ELF-1 (cell line): ENCODE results near the gene RBP2.

Experiments used
- DNase-seq: peaks from one replicate; pipeline ENCODE4 v3.0.0-alpha.2; 2016; ENCODE audit warnings: low read depth, low spot score

Gene RBP2

DNA sequence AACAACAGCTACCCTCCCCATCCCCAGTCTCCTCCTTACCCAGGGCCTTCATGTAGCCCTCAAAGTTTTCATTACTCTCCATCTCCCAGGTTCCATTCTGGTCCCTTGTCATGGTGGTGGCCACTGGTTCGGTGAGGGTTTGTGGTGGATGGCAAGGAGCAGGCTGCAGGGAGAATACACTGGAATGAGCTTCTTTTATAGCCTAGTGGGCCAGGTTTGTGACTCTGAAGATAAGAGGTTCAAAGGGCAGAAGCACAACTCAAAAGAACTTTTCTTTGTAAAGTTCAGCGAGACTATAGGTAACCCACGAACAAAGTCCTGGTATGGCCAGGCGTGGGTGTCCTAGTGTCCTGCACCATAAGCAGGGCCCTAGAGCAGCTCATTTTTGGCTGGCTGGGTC lies at the start of gene RBP2:
Gene RBP2, minus strand, starts transcription at position 169 of the 400 bp plus-strand sequence. Its CDS starts 57 bp downstream, at position 112.
- DNase-seq, result no peak

DNA sequence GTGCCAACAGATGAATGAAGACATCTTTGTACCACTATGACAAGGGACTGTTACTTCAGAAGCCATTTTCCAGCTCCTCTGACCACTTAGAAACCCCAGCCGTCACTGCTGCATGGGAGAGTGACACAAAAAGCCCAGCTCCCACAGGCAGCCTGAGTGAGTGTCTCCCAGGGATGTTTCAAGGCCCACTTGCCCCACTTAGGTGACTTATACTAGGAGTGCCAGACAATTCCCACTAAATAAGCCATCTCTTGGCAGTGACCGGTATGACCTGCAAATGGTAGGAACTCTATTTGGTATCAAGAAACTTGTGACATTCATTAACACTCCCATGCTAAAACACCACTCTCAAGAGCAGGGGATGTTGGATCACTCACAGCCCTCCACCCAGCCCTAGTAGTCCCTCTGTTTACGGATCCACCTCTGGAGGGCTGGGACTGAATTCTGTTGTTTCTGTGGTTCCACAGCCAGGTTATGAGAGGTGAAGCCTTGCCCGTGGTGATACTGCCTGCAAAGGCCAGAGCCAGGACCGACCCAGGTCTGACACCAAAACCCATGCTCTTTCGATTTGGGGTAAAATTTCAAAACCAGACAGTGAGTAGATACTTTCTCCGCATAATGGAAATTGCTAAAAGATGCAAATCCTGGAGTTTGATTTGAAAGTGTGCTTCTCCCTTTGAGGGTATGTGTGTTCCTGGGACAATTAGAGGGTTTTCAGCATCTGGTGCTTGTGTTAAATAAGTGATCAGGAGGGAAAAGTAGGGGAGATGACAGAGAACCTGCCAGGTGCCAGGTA lies 48.7 kb upstream of the RBP2 start:
- no peak for DNase-seq

DNA sequence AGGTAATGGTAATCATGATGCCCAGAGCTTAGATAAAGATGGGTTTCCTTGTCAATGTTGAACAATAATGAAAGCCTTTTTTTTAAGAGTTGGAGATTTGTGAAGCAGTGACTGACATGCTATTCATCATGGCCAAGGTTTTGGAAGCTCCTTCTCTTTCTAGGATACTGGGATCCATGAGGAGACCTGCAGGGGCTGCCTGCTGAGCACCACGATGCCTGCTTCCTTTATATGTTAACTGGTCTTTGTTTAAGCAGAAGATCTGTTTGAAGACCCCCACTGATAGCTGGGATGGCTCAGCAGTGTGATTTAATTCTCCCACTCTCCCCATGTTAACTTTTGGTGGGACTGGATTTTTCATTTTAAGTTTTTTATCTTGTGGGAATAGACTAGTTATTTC lies 47.4 kb upstream of the RBP2 start:
- no peak for DNase-seq

- no peak for DNase-seq
Measured at GRCh38 chr3:139523166-139523565, 46.9 kb upstream of the RBP2 start.

DNA sequence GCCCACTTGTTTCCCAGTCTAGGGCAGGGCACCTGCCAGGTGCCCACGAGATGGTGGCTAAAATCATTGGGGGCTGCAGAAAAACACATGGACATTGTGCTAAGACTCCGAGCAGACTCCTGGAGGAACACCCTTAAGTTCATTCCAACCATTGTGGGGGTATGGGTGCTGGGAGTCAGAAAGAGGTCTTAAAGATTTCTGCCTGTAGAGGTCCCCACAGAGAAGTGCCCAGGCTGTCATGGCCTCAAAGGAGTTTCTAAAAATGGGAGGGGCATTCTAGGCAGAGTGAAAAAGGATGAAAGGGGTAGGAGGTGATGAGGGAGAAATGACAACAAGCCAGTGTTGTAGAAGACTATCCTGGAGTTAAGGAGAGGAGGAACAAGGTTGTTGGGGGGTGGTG lies 46.1 kb upstream of the RBP2 start:
- peak; percentile 33 for DNase-seq

- DNase-seq, result no peak
Measured at GRCh38 chr3:139521816-139522215, 45.5 kb upstream of the RBP2 start.

- no peak for DNase-seq
Measured at GRCh38 chr3:139521144-139521543, 44.8 kb upstream of the RBP2 start.

DNA sequence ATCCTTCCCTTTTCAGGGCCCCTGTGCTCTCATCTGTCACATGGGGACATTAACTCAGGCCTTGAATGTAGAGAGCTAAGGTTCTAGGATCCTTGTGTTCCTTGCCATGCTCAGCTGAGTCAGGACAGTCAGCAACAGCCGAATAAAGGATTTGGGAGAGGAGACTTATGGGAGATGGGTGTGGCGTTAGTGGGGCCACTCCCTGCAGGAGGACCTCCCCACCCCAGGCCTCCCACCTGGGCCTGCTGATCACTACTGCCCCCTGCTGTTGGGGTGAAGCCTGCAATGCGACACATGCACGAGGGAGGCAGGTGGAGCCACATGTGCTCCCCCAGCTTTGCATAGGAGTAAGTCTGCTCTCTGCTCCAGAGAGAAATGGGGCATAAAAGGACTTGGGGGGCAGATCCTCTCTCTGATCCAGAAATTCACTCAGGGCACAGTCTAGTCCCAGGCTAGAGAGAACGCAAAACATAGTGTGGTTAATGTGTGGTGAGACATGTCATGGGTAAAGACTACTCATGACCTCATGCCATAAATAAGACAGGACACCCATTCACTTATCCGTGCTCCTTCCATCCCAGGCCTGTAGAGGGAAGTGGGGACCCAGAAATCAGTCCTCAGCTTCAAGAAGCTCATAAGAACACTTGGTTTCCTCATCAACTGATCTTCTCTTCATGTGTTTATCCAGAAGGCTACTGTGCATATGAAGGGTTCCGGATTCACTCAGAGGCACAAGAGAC lies 43.9 kb upstream of the RBP2 start:
- DNase-seq, result peak; percentile 81

DNA sequence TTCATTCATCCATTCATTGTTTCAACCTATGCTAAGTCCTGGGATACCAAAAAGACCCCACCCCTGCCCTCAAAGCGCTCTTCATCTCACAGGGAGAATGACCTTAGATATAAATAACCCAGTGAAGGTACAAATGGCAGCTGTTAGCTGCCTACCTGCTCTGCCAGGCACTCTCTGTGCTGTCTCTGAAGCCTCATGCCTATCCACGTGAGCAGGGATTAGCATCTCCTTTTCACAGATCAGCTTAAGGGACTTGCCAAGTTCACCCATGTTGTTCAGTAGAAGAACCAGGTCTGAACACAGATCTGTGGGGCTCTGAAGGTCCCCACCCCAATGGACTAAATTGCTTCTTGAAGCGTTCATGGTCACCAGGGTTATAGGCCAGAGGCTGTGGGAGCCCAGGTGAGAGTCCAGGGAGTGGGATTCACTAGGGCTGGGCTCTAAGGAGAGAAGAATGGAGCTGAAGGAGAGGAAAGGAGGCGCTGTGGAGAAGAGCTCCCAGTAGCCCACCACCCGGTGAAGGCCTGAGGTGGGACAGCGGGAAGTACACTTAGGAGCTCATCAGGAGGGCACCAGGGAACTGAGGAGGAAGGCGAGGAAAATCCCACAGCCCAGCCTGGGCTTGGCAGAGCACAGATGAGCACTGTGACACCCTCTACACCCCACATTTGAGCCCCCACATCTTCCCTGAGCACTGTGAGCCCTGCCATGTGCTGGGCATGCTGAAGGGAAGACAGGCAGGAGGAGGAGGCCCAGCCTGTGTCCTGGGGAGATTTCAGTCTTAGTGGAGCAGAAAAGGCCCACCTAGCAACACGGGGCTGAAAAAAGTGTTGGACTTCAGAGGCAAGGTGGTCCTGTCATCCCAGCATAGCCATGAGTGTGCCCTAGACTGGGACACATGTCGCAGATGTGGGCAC lies 42.9 kb upstream of the RBP2 start:
- no peak for DNase-seq

- no peak for DNase-seq
Measured at GRCh38 chr3:139518306-139518705, 42.0 kb upstream of the RBP2 start.

DNA sequence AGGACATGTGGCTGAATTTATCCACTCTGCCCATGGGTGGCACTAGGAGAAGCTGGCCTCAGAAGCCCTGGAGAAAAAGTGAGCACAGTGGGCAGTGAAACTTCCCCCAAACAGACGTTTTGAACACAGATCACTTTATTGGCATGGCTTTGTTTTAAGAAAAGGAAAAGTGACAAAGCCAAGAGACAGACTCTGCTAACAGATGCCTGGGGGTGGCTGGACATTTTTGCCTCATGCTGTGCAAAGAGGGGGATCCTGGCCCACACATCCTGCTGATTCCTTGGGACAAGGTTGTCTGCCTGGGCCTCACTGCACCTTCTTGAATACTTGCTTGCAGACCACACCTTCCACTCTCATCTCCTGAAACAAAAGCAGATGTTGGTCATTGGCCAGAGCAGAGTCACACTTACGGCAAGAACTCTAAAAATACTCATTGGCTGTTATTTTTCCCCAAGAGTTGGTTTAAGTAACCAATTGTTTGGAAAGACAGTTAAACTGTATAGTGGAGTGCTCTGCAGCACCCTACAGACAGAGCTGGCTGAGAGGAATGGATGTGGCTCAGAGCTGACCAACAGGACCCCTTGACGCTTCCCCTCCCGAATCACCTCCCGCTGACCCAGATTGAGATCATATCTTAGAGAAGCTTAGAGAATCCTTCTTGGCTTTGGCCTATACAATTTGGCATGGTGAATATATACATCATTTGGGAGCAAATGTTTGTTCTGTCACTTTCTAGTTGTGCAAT lies 41.2 kb upstream of the RBP2 start:
- no peak for DNase-seq

GRCh38 chr3:139514741-139515140 lies 38.4 kb upstream of the RBP2 start:
- no peak for DNase-seq

- no peak for DNase-seq
Measured at GRCh38 chr3:139509631-139510030, 33.3 kb upstream of the RBP2 start.

DNA sequence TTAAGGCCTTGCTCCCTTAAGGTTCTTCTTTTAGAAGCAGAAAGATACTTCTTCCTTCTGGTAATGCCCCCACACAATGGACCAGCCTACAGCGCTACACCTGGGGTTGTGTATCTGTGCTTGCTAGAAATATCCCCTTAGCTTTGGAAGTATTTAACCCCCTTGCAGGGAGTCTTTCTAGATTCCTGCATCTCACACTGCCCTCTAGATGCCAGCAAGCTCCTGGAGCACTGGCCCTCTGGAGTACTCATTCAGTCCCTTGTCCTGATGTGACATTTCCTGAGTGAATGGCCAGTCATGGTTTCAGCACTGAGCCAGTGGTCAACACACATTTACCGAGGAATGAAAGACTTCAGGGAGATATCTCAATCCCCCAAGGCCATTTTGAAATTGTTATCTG lies 30.4 kb upstream of the RBP2 start:
- DNase-seq, result peak; percentile 41

DNA sequence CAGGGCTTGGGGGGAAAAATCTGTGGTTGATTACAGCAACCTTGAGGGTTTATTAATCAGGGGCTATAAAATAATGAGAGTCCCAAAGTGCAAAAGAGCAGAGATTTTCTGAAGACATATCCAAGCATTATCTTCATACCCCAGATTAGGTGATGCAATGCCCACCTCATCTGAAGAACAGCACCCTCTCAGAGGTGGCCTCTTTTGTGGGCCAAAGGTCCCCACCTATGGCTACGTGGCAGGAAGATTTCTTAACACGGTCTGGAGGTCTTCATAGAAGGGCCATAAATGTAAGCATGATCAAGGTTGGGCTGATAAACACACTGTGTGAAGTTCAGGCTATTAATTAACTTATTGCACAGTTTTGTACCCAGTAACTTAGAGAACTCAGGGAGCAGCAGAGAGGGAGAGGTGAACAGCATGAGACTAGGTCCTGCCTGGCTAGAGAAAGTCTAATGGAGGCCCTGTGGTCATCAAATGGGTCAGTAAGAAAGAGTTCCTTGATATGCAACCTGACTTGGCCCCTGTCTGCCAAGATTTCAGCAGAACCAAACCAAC lies 29.6 kb upstream of the RBP2 start:
- DNase-seq, result no peak

GRCh38 chr3:139499536-139499935 lies 23.2 kb upstream of the RBP2 start:
- no peak for DNase-seq

DNA sequence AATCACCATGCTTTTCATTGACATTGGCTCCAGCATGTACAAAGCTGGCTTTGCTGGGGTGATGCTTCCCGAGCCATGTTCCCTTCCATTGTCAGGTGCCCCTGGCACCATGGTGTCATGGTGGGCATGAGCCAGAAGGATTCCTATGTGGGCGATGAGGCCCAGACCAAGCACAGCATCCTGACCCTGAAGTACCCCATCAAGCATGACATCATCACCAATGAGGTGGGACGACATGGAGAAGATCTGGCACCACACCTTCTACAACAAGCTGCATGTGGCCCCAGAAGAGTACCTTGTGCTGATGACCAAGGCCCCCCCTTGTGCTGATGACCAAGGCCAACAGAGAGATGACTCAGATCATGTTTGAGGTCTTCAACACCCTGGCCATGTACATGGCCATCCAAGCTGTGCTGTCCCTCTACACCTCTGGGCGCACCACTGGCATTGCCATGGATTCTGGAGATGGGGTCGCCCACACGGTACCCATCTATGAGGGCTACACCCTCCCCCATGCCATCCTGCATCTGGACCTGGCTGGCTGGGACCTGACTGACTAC lies 17.6 kb upstream of the RBP2 start:
- no peak for DNase-seq

GRCh38 chr3:139491966-139492365 lies 15.7 kb upstream of the RBP2 start:
- peak; percentile 92 for DNase-seq

GRCh38 chr3:139491027-139491700 lies 14.8 kb upstream of the RBP2 start:
- peak; percentile 75 for DNase-seq

GRCh38 chr3:139482206-139482605 lies 5.9 kb upstream of the RBP2 start:
- DNase-seq, result no peak
